ENCODE data around the gene MX2.

Gene MX2

GRCh38 chr21:41360072-41360821 is 1.6 kb upstream of the MX2 start:
- POLR2A ChIA-PET (ENCODE audit: low non-redundant PET): no interaction called here
- no peak for DNase-seq (ENCODE audit: low spot score)

GRCh38 chr21:41361053-41361785 is 608 bp upstream of the MX2 start:
- no peak for TF ChIP-seq CTCF (conservative IDR thresholded peaks at IDR 0.05; ENCODE audit: low read depth)
- no peak overlapping the region for H3K27ac ChIP-seq
- DNase-seq (ENCODE audit: low spot score): no peak
- POLR2A ChIA-PET (ENCODE audit: low non-redundant PET): no interaction called here
- CTCF ChIA-PET: no interaction called here

More at GRCh38 chr21:41360072-41360821, 1.6 kb upstream of the MX2 start:
- no peak overlapping the region for H3K27ac ChIP-seq
- TF ChIP-seq CTCF (conservative IDR thresholded peaks at IDR 0.05; ENCODE audit: low read depth): no peak
- CTCF ChIA-PET: no interaction called here

GRCh38 chr21:41362605-41363369 is 960 bp downstream of the MX2 start:
- H3K27ac ChIP-seq: no peak overlapping the region
- no peak for TF ChIP-seq CTCF (conservative IDR thresholded peaks at IDR 0.05; ENCODE audit: low read depth)
- ChIA-PET CTCF (no interaction called here), POLR2A (ENCODE audit: low non-redundant PET) (no interaction called here)
- no peak for DNase-seq (ENCODE audit: low spot score)

- no peak for DNase-seq (ENCODE audit: low spot score)
- ChIA-PET CTCF (no interaction called here), POLR2A (ENCODE audit: low non-redundant PET) (no interaction called here)
- no peak overlapping the region for H3K27ac ChIP-seq
- no peak for TF ChIP-seq CTCF (conservative IDR thresholded peaks at IDR 0.05; ENCODE audit: low read depth)
Observed at GRCh38 chr21:41363370-41364270, 1.8 kb downstream of the MX2 start.

GRCh38 chr21:41364308-41364707 is 2.5 kb downstream of the MX2 start:
- DNase-seq (ENCODE audit: low spot score): no peak
- CTCF ChIA-PET: no interaction called here
- no peak for TF ChIP-seq CTCF (conservative IDR thresholded peaks at IDR 0.05; ENCODE audit: low read depth)
- H3K27ac ChIP-seq: no peak overlapping the region
- POLR2A ChIA-PET (ENCODE audit: low non-redundant PET): no interaction called here

Data from RWPE1 (cell line).